IMR-90 (cell line): Measurements from ENCODE around the gene STUB1. TPM values are rescaled to one million over a fixed set of nuclear protein-coding genes. Genes with fewer than 3 reads are reported as not detected.

Source experiments
- ATAC-seq: fragments of 200-7000 bp; cut with Tn5 transposase; 2 replicates; pipeline ENCODE4 v1.9.1; 2020; ENCODE audit warnings: low read depth, mild to moderate bottlenecking, moderate library complexity
- BruUV-seq: library from RNA; stranded (reverse); fragments of 400-500 nt; replicated peaks from 2 replicates; lab custom pipeline; 2021; lab: Mats Ljungman, UMichigan
- CTCF ChIA-PET: fragments of 300-600 bp; formaldehyde crosslinking; extraction: SDS; loops from one replicate; lab custom pipeline; 2021; ENCODE audit warnings: antibody characterized with exemption; lab: Yijun Ruan, JAX
- POLR2A ChIA-PET: fragments of 300-600 bp; sonication (Branson Sonifier 250); formaldehyde crosslinking; loops from one replicate; lab custom pipeline; 2022; ENCODE audit warnings: antibody characterized with exemption; ENCODE audit not compliant: unreplicated experiment; lab: Charles Lee
- DNase-seq: peaks from one replicate; pipeline ENCODE4 v3.0.0; 2013
- H2AFZ ChIP-seq: replicated peaks from 2 replicates; pipeline ENCODE3; 2013; ENCODE audit warnings: low read length, mild to moderate bottlenecking; ENCODE audit not compliant: poor library complexity
- H2AK5ac ChIP-seq: 2 replicates; pipeline ENCODE4 v1.6.1; 2013; ENCODE audit warnings: low read depth, low read length, inconsistent platforms
- H2AK9ac ChIP-seq: replicated peaks from 2 replicates; pipeline ENCODE3; 2013; ENCODE audit warnings: mild to moderate bottlenecking, low read depth, low read length, moderate library complexity; ENCODE audit not compliant: poor library complexity
- H2BK120ac ChIP-seq: 2 replicates; pipeline ENCODE4 v1.6.1; 2013; ENCODE audit warnings: low read depth, low read length, inconsistent platforms
- H2BK15ac ChIP-seq: 3 replicates; pipeline ENCODE4 v1.6.1; 2013; ENCODE audit warnings: low read depth, low read length, inconsistent platforms
- H2BK20ac ChIP-seq: 2 replicates; pipeline ENCODE4 v1.6.1; 2013; ENCODE audit warnings: low read depth, mild to moderate bottlenecking, inconsistent platforms, low read length, moderate library complexity
- H2BK5ac ChIP-seq: 2 replicates; pipeline ENCODE4 v1.6.1; 2013; ENCODE audit warnings: mild to moderate bottlenecking, low read depth, low read length, inconsistent platforms; ENCODE audit not compliant: poor library complexity, severe bottlenecking
- H3K14ac ChIP-seq: replicated peaks from 2 replicates; pipeline ENCODE4 v1.6.1; 2013; ENCODE audit warnings: low read depth, low read length, inconsistent platforms
- H3K18ac ChIP-seq: 2 replicates; pipeline ENCODE4 v1.6.1; 2013; ENCODE audit warnings: low read depth, low read length, control low read depth
- H3K23ac ChIP-seq: 2 replicates; pipeline ENCODE4 v1.6.1; 2013; ENCODE audit warnings: low read depth, low read length, inconsistent platforms
- H3K27ac ChIP-seq: 2 replicates; pipeline ENCODE4 v1.5.1; 2013; ENCODE audit warnings: mild to moderate bottlenecking, control low read depth, low read length; ENCODE audit not compliant: insufficient read depth
- H3K27me3 ChIP-seq: 2 replicates; pipeline ENCODE4 v1.6.1; 2013; ENCODE audit warnings: low read length; ENCODE audit not compliant: control insufficient read depth, insufficient read depth
- H3K36me3 ChIP-seq: 2 replicates; pipeline ENCODE4 v1.6.1; 2013; ENCODE audit warnings: low read length, mixed read lengths; ENCODE audit not compliant: control insufficient read depth, insufficient read depth
- H3K4ac ChIP-seq: 2 replicates; pipeline ENCODE4 v1.6.1; 2013; ENCODE audit warnings: low read depth, low read length, inconsistent platforms
- H3K4me1 ChIP-seq: 2 replicates; pipeline ENCODE4 v1.6.1; 2013; ENCODE audit warnings: low read length, mixed read lengths; ENCODE audit not compliant: control insufficient read depth, insufficient read depth
- H3K4me2 ChIP-seq: 2 replicates; pipeline ENCODE4 v1.6.1; 2013; ENCODE audit warnings: low read depth, mild to moderate bottlenecking, control low read depth, low read length, moderate library complexity
- H3K4me3 ChIP-seq: 2 replicates; pipeline ENCODE4 v1.5.1; 2013; ENCODE audit warnings: low read depth, mild to moderate bottlenecking, control low read depth, low read length, moderate library complexity; ENCODE audit not compliant: insufficient read depth
- H3K56ac ChIP-seq: 2 replicates; pipeline ENCODE4 v1.6.1; 2013; ENCODE audit warnings: low read length, inconsistent platforms; ENCODE audit not compliant: insufficient read depth; ENCODE audit errors: extremely low read depth
- H3K79me1 ChIP-seq, 2 experiments: 2 replicates each; pipeline ENCODE4 v1.6.1; 2013; ENCODE audit warnings: low read length in 2 of 2, inconsistent platforms in 1 of 2, low read depth in 1 of 2
- H3K9ac ChIP-seq: 2 replicates; pipeline ENCODE4 v1.6.1; 2013; ENCODE audit warnings: low read depth, low read length, control low read depth
- H3K9me1 ChIP-seq: 2 replicates; pipeline ENCODE4 v1.6.1; 2013; ENCODE audit warnings: low read length, inconsistent platforms; ENCODE audit not compliant: insufficient read depth
- H3K9me3 ChIP-seq: 2 replicates; pipeline ENCODE4 v1.6.1; 2013; ENCODE audit warnings: low read length; ENCODE audit not compliant: control insufficient read depth, insufficient read depth
- H4K20me1 ChIP-seq: 2 replicates; pipeline ENCODE4 v1.6.1; 2013; ENCODE audit warnings: low read length, inconsistent platforms; ENCODE audit not compliant: insufficient read depth
- H4K5ac ChIP-seq: 2 replicates; pipeline ENCODE4 v1.6.1; 2013; ENCODE audit warnings: mild to moderate bottlenecking, low read depth, low read length, control low read depth
- H4K8ac ChIP-seq, 2 experiments: 2 replicates each; pipeline ENCODE4 v1.6.1; 2013; ENCODE audit warnings: low read depth in 2 of 2, low read length in 2 of 2, control low read depth in 1 of 2, inconsistent platforms in 1 of 2
- H4K91ac ChIP-seq: 2 replicates; pipeline ENCODE4 v1.6.1; 2013; ENCODE audit warnings: low read depth, low read length, inconsistent platforms; ENCODE audit not compliant: insufficient read depth
- BHLHE40 ChIP-seq: fragments of 150-350 bp; IDR thresholded peaks from 2 replicates; pipeline ENCODE4 v1.6.1; 2016; ENCODE audit warnings: mild to moderate bottlenecking, low read depth, low read length
- CEBPB ChIP-seq: IDR thresholded peaks from 2 replicates; pipeline ENCODE4 v1.6.1; 2012; ENCODE audit warnings: low read depth, low read length, improper control_type of control experiment
- CHD1 ChIP-seq: IDR thresholded peaks from 2 replicates; pipeline ENCODE4 v1.6.1; 2012; ENCODE audit warnings: low read depth, low read length, improper control_type of control experiment
- CTCF ChIP-seq: conservative IDR thresholded peaks from 2 replicates; pipeline ENCODE4 v1.5.1; 2012; ENCODE audit warnings: mild to moderate bottlenecking, low read depth, low read length, improper control_type of control experiment
- ELK1 ChIP-seq: fragments of 150-350 bp; IDR thresholded peaks from 2 replicates; pipeline ENCODE4 v1.6.1; 2016; ENCODE audit warnings: low read depth, mild to moderate bottlenecking, low read length, moderate library complexity, borderline replicate concordance
- FOS ChIP-seq: fragments of 150-350 bp; IDR thresholded peaks from 2 replicates; pipeline ENCODE4 v1.6.1; 2016; ENCODE audit warnings: low read depth, low read length
- MAFK ChIP-seq: IDR thresholded peaks from 2 replicates; pipeline ENCODE4 v1.6.1; 2012; ENCODE audit warnings: low read depth, low read length, improper control_type of control experiment
- MAZ ChIP-seq: IDR thresholded peaks from 2 replicates; pipeline ENCODE4 v1.6.1; 2012; ENCODE audit warnings: low read depth, mild to moderate bottlenecking, low read length, improper control_type of control experiment, moderate library complexity, borderline replicate concordance
- MXI1 ChIP-seq: IDR thresholded peaks from 2 replicates; pipeline ENCODE4 v1.6.1; 2012; ENCODE audit warnings: low read depth, mild to moderate bottlenecking, low read length, moderate library complexity, borderline replicate concordance
- POLR2A ChIP-seq: IDR thresholded peaks from 2 replicates; pipeline ENCODE4 v1.6.1; 2012; ENCODE audit warnings: mild to moderate bottlenecking, low read depth, low read length
- RAD21 ChIP-seq: IDR thresholded peaks from 2 replicates; pipeline ENCODE4 v1.6.1; 2012; ENCODE audit warnings: low read length, improper control_type of control experiment
- RCOR1 ChIP-seq: IDR thresholded peaks from 2 replicates; pipeline ENCODE4 v1.6.1; 2012; ENCODE audit warnings: mild to moderate bottlenecking, low read length, improper control_type of control experiment; ENCODE audit not compliant: insufficient replicate concordance
- RFX5 ChIP-seq: IDR thresholded peaks from 2 replicates; pipeline ENCODE4 v1.8.0; 2012; ENCODE audit warnings: low read depth, mild to moderate bottlenecking, low read length, moderate library complexity
- SMC3 ChIP-seq: fragments of 150-350 bp; IDR thresholded peaks from 2 replicates; pipeline ENCODE4 v1.6.1; 2016; ENCODE audit warnings: low read depth, mild to moderate bottlenecking, antibody characterized with exemption, low read length, moderate library complexity
- USF2 ChIP-seq: fragments of 150-350 bp; IDR thresholded peaks from 2 replicates; pipeline ENCODE4 v1.6.1; 2017; ENCODE audit warnings: mild to moderate bottlenecking, antibody characterized with exemption, low read length, low read depth
- WGBS, 2 experiments: methylation state at CpG; one replicate each; pipeline versions ENCODE4 v1.1.5 to v1.1.7; 2013; ENCODE audit warnings: missing lambda C conversion rate in 2 of 2; ENCODE audit not compliant: insufficient read length in 1 of 2; ENCODE audit errors: extremely low coverage in 2 of 2; 5-methylcytosine and 5-hydroxymethylcytosine counted together
- dilution Hi-C: fragments of 300-500 bp; cut with HindIII; formaldehyde crosslinking; loops from one replicate; pipeline ENCODE4 v1.14.3; 2018; ENCODE audit warnings: low sequenced_read_pairs; ENCODE audit not compliant: unreplicated experiment
- in situ Hi-C: fragments of 300-500 bp; cut with MboI; formaldehyde crosslinking; loops from 3 replicates; pipeline ENCODE4 v1.14.3; 2019; ENCODE audit warnings: low sequenced_read_pairs, inconsistent platforms, mixed read lengths
- intact Hi-C: fragments of 100-400 bp; cut with micrococcal nuclease; formaldehyde crosslinking; loops from 2 replicates; pipeline ENCODE4 v1.10.0; 2022
- polyA plus RNA-seq, 3 experiments: library from polyadenylated mRNA; depleted of rRNA; stranded (reverse); fragments of >200 nt; gene quantifications; 2 replicates each; pipeline ENCODE4 v1.2.3, GENCODE V29; 2012; ENCODE audit warnings: low replicate concordance in 1 of 3
- total RNA-seq: library from RNA; depleted of rRNA; stranded (reverse); fragments of >200 nt; gene quantifications from 2 replicates; pipeline ENCODE4 v1.2.3, GENCODE V29; 2012

The STUB1 gene
- total and polyA plus RNA-seq, 2 of the 4 experiments (the other 2 are of a cell fraction) = 183 to 186 TPM

- WGBS, 2 experiments = 0% methylated on average over 14 of the region's 38 CpGs; no CpG with 5 or more reads in 1 of the 2 experiments
- peak overlapping the region; percentile 75 for H3K27ac ChIP-seq
- H3K4me2 ChIP-seq = peak overlapping the region; percentile 68
- H3K23ac ChIP-seq = 0 out of 2 replicates have a peak overlapping the region, but pooled peaks have one; percentile 11
- in situ Hi-C loops = loop anchor here (25.0 kb wide), 1 partner anchor 342 kb away; the partner anchor contains the start of gene SSTR5
- ChIA-PET POLR2A (interaction anchor here (0.5 kb wide), 1 partner anchor 11 kb away, joined by 4 read pairs; no protein-coding TSS in a partner anchor), CTCF (no interaction called here)
- peak overlapping the region; percentile 10; the same call in 1 of the 2 replicates for H2BK120ac ChIP-seq
- peak overlapping the region; percentile 93 for H2BK5ac ChIP-seq
- peak overlapping the region; percentile 20 for H4K91ac ChIP-seq
- no peaks in the 10 kb centered on the region for H3K9me1 ChIP-seq
- peak; percentile 53 for ATAC-seq
- H3K27me3 ChIP-seq = no peaks in the 10 kb centered on the region
- peak overlapping the region; percentile 96 for H2AFZ ChIP-seq
- peak overlapping the region; percentile 98 for H3K4me3 ChIP-seq
- DNase-seq = peak; percentile 70
- no peak overlapping the region for H3K18ac ChIP-seq
- H2AK9ac ChIP-seq = peak overlapping the region; percentile 92
- intact Hi-C loops = no loop called here
- no peaks in the 10 kb centered on the region for H3K9me3 ChIP-seq
- dilution Hi-C loops = no loop called here
- peaks cover 1% of the 10 kb centered on the region; the same call in 1 of the 2 replicates for H3K36me3 ChIP-seq
- no peak overlapping the region for H2BK20ac ChIP-seq
- peak overlapping the region; percentile 83 for H3K4ac ChIP-seq
- H4K20me1 ChIP-seq = peaks cover 7% of the 10 kb centered on the region
- BruUV-seq = no TSS peak
- peak overlapping the region; percentile 72; the same call in 1 of the 2 replicates for H2AK5ac ChIP-seq
- H3K14ac ChIP-seq = peak overlapping the region; percentile 10; the same call in 1 of the 2 replicates
- no peak overlapping the region for H2BK15ac ChIP-seq
- peak overlapping the region; percentile 6; the same call in 1 of the 2 replicates for H4K5ac ChIP-seq
- peak overlapping the region; percentile 92 to 94 for H4K8ac ChIP-seq
- H3K79me1 ChIP-seq = peaks cover 13 to 23% of the 10 kb centered on the region in 2 experiments
- H3K9ac ChIP-seq = peak overlapping the region; percentile 79
- peaks cover 17% of the 10 kb centered on the region for H3K4me1 ChIP-seq
- H3K56ac ChIP-seq = peak overlapping the region; percentile 57
- TF ChIP-seq RFX5 (no peak), CEBPB (no peak), RCOR1 (peak; percentile 18), BHLHE40 (peak; percentile 84), MXI1 (peak; percentile 47; the same call in 1 of the 2 replicates), CHD1 (no peak), RAD21 (no peak), SMC3 (no peak), CTCF (peak; percentile 42), MAFK (no peak), MAZ (peak; percentile 58; the same call in 1 of the 2 replicates), FOS (no peak), ELK1 (no peak), POLR2A (no peak), USF2 (no peak)
Measured at GRCh38 chr16:720447-720989, 40.3 kb downstream of the STUB1 start.
